Mesendoderm (in vitro differentiated cells): ENCODE results near the gene KPRP.

Experiments
- DNase-seq: peaks from one replicate; pipeline ENCODE4 v3.0.0; 2013
- H2AK5ac ChIP-seq: 2 replicates; pipeline ENCODE4 v1.6.1; 2013; ENCODE audit warnings: low read length, inconsistent platforms
- H2BK120ac ChIP-seq: 2 replicates; pipeline ENCODE4 v1.6.1; 2013; ENCODE audit warnings: low read depth, mild to moderate bottlenecking, low read length, moderate library complexity, mixed read lengths
- H2BK15ac ChIP-seq: replicated peaks from 2 replicates; pipeline ENCODE4 v1.6.1; 2013; ENCODE audit warnings: low read depth, mild to moderate bottlenecking, moderate library complexity
- H2BK5ac ChIP-seq: 2 replicates; pipeline ENCODE4 v1.6.1; 2013; ENCODE audit warnings: low read length, inconsistent platforms
- H3K18ac ChIP-seq: 2 replicates; pipeline ENCODE4 v1.6.1; 2013; ENCODE audit warnings: mild to moderate bottlenecking, low read length, mixed read lengths
- H3K23ac ChIP-seq: one replicate; pipeline ENCODE4 v1.6.1; 2013; ENCODE audit warnings: low read length
- H3K27ac ChIP-seq: 2 replicates; pipeline ENCODE4 v1.5.1; 2013; ENCODE audit warnings: low read depth, mild to moderate bottlenecking, inconsistent platforms, low read length, moderate library complexity
- H3K27me3 ChIP-seq: 2 replicates; pipeline ENCODE4 v1.6.1; 2013; ENCODE audit warnings: low read length, control low read depth, mild to moderate bottlenecking, inconsistent platforms; ENCODE audit not compliant: insufficient read depth, poor library complexity
- H3K36me3 ChIP-seq: 2 replicates; pipeline ENCODE4 v1.6.1; 2013; ENCODE audit warnings: low read length, inconsistent platforms; ENCODE audit not compliant: control insufficient read depth, insufficient read depth
- H3K4ac ChIP-seq: one replicate; pipeline ENCODE4 v1.6.1; 2013; ENCODE audit warnings: low read depth, mild to moderate bottlenecking, low read length, moderate library complexity
- H3K4me1 ChIP-seq: 2 replicates; pipeline ENCODE4 v1.6.1; 2013; ENCODE audit warnings: low read depth, low read length, inconsistent platforms; ENCODE audit not compliant: control insufficient read depth
- H3K4me2 ChIP-seq: 2 replicates; pipeline ENCODE4 v1.6.1; 2013; ENCODE audit warnings: low read length
- H3K4me3 ChIP-seq: 2 replicates; pipeline ENCODE4 v1.5.1; 2013; ENCODE audit warnings: mild to moderate bottlenecking, low read length
- H3K56ac ChIP-seq: one replicate; pipeline ENCODE4 v1.6.1; 2013; ENCODE audit warnings: low read length
- H3K79me1 ChIP-seq: 2 replicates; pipeline ENCODE4 v1.6.1; 2013; ENCODE audit warnings: low read length, inconsistent platforms
- H3K79me2 ChIP-seq: 2 replicates; pipeline ENCODE4 v1.6.1; 2013; ENCODE audit warnings: mild to moderate bottlenecking, low read length; ENCODE audit not compliant: control insufficient read depth, insufficient read depth
- H3K9ac ChIP-seq: 2 replicates; pipeline ENCODE4 v1.6.1; 2013; ENCODE audit warnings: low read length, inconsistent platforms
- H4K5ac ChIP-seq: one replicate; pipeline ENCODE4 v1.6.1; 2013; ENCODE audit warnings: low read length
- H4K8ac ChIP-seq: one replicate; pipeline ENCODE4 v1.6.1; 2013; ENCODE audit warnings: low read depth, mild to moderate bottlenecking, control low read depth, low read length, moderate library complexity
- WGBS: extraction: QIAGEN DNeasy Blood & Tissue Kit; methylation state at CpG from one replicate; pipeline ENCODE4 v1.1.7; 2013; ENCODE audit warnings: low lambda C conversion rate, missing lambda C conversion rate; ENCODE audit not compliant: insufficient coverage; ENCODE audit errors: extremely low coverage; 5-methylcytosine and 5-hydroxymethylcytosine counted together

The KPRP gene

GRCh38 chr1:152760551-152761190, 2.8 kb downstream of the KPRP start:
- H3K4me1 ChIP-seq = no peaks in the 10 kb centered on the region
- no peaks in the 10 kb centered on the region for H3K36me3 ChIP-seq
- no peak overlapping the region for H3K27ac ChIP-seq
- H3K4me2 ChIP-seq = no peak overlapping the region
- no peak overlapping the region for H3K18ac ChIP-seq
- H3K79me1 ChIP-seq = no peaks in the 10 kb centered on the region
- no peaks in the 10 kb centered on the region for H3K27me3 ChIP-seq
- no peak overlapping the region for H3K56ac ChIP-seq
- H3K4ac ChIP-seq = no peak overlapping the region
- no peak overlapping the region for H3K23ac ChIP-seq
- no peak overlapping the region for H2BK120ac ChIP-seq
- no peak overlapping the region for H3K9ac ChIP-seq
- no peak for DNase-seq
- no peak overlapping the region for H3K4me3 ChIP-seq
- no peak overlapping the region for H2BK15ac ChIP-seq
- no peak overlapping the region for H2BK5ac ChIP-seq
- H3K79me2 ChIP-seq = no peaks in the 10 kb centered on the region
- no peak overlapping the region for H4K8ac ChIP-seq
- no CpG with 5 or more reads among the region's 31 CpGs for WGBS
- H4K5ac ChIP-seq = no peak overlapping the region
- no peak overlapping the region for H2AK5ac ChIP-seq

- no peak overlapping the region for H3K4ac ChIP-seq
- H4K8ac ChIP-seq = no peak overlapping the region
- no peaks in the 10 kb centered on the region for H3K79me1 ChIP-seq
- no peak overlapping the region for H2BK15ac ChIP-seq
- no peak overlapping the region for H3K23ac ChIP-seq
- H3K4me3 ChIP-seq = no peak overlapping the region
- no peaks in the 10 kb centered on the region for H3K27me3 ChIP-seq
- no peak for DNase-seq
- H3K36me3 ChIP-seq = no peaks in the 10 kb centered on the region
- no peaks in the 10 kb centered on the region for H3K4me1 ChIP-seq
- no peak overlapping the region for H2AK5ac ChIP-seq
- H3K27ac ChIP-seq = no peak overlapping the region
- no peaks in the 10 kb centered on the region for H3K79me2 ChIP-seq
- H4K5ac ChIP-seq = no peak overlapping the region
- no peak overlapping the region for H3K56ac ChIP-seq
- no CpG with 5 or more reads among the region's 3 CpGs for whole genome bisulfite sequencing
- no peak overlapping the region for H2BK5ac ChIP-seq
- no peak overlapping the region for H3K4me2 ChIP-seq
- no peak overlapping the region for H3K9ac ChIP-seq
- no peak overlapping the region for H2BK120ac ChIP-seq
- H3K18ac ChIP-seq = no peak overlapping the region
These were observed 3.9 kb downstream of the KPRP start for GRCh38 chr1:152761609-152762213.

- Histone ChIP-seq H2BK15ac (no peak overlapping the region), H3K18ac (no peak overlapping the region), H3K27me3 (no peaks in the 10 kb centered on the region), H2BK5ac (no peak overlapping the region), H4K8ac (no peak overlapping the region), H3K9ac (no peak overlapping the region), H3K4ac (no peak overlapping the region), H3K27ac (no peak overlapping the region), H3K4me1 (no peaks in the 10 kb centered on the region), H4K5ac (no peak overlapping the region), H3K56ac (no peak overlapping the region), H3K4me3 (peak overlapping the region; percentile 15), H3K23ac (no peak overlapping the region), H3K4me2 (no peak overlapping the region), H3K79me1 (no peaks in the 10 kb centered on the region), H3K79me2 (no peaks in the 10 kb centered on the region), H3K36me3 (no peaks in the 10 kb centered on the region), H2AK5ac (no peak overlapping the region), H2BK120ac (no peak overlapping the region)
- peak; percentile 1 for DNase-seq
- WGBS = no CpG with 5 or more reads among the region's 8 CpGs
These were observed 11.2 kb downstream of the KPRP start for GRCh38 chr1:152768847-152769533.

- no peak overlapping the region for H2AK5ac ChIP-seq
- H3K9ac ChIP-seq = no peak overlapping the region
- H3K27me3 ChIP-seq = no peaks in the 10 kb centered on the region
- H4K5ac ChIP-seq = no peak overlapping the region
- no peaks in the 10 kb centered on the region for H3K79me2 ChIP-seq
- H2BK5ac ChIP-seq = no peak overlapping the region
- no peak overlapping the region for H3K27ac ChIP-seq
- no peak overlapping the region for H3K23ac ChIP-seq
- no peak overlapping the region for H2BK120ac ChIP-seq
- H3K56ac ChIP-seq = no peak overlapping the region
- no CpG with 5 or more reads among the region's 1 CpG for WGBS
- H4K8ac ChIP-seq = no peak overlapping the region
- no peak overlapping the region for H3K4ac ChIP-seq
- no peak overlapping the region for H3K4me2 ChIP-seq
- no peaks in the 10 kb centered on the region for H3K4me1 ChIP-seq
- no peaks in the 10 kb centered on the region for H3K79me1 ChIP-seq
- no peak overlapping the region for H3K4me3 ChIP-seq
- H2BK15ac ChIP-seq = no peak overlapping the region
- DNase-seq = no peak
- H3K18ac ChIP-seq = no peak overlapping the region
- no peaks in the 10 kb centered on the region for H3K36me3 ChIP-seq
These were observed 12.6 kb downstream of the KPRP start for GRCh38 chr1:152770411-152770810.

- Histone ChIP-seq H3K4me1 (no peaks in the 10 kb centered on the region), H3K4ac (no peak within 1 kb of the TSS), H4K5ac (no peak within 1 kb of the TSS), H3K4me2 (no peak within 1 kb of the TSS), H3K36me3 (no peaks in the 10 kb centered on the region), H3K4me3 (no peak within 1 kb of the TSS), H3K56ac (no peak within 1 kb of the TSS), H2BK5ac (no peak within 1 kb of the TSS), H2BK15ac (no peak within 1 kb of the TSS), H3K79me2 (no peaks in the 10 kb centered on the region), H3K27ac (no peak within 1 kb of the TSS), H2BK120ac (no peak within 1 kb of the TSS), H3K79me1 (no peaks in the 10 kb centered on the region), H3K9ac (no peak within 1 kb of the TSS), H3K18ac (no peak within 1 kb of the TSS), H3K23ac (no peak within 1 kb of the TSS), H3K27me3 (no peaks in the 10 kb centered on the region), H4K8ac (no peak within 1 kb of the TSS), H2AK5ac (no peak within 1 kb of the TSS)
- WGBS = no CpG with 5 or more reads among the region's 6 CpGs
- DNase-seq = no peak
These were observed 17.1 kb downstream of the KPRP start, which contains the start of gene LCE1F for GRCh38 chr1:152774875-152775274. LCE1F (plus strand) TSS chr1:152775140; CDS start chr1:152776372, 1,232 bp downstream.
